Vagina (tissue), 2 donors: ENCODE results near the gene NDUFV2. TPM values are rescaled to one million over a fixed set of nuclear protein-coding genes. Genes with fewer than 3 reads are reported as not detected.

ENCODE experiments used
- DNase-seq, 2 donors: peaks; one replicate each; pipeline ENCODE4 v3.0.0-alpha.2; 2017; ENCODE audit errors: extremely low spot score in 2 of 2
- H3K27ac ChIP-seq: fragments of 200-600 bp; sonication (generic); one replicate; pipeline ENCODE4 v1.5.1; 2019
- H3K27me3 ChIP-seq: fragments of 200-600 bp; sonication (generic); one replicate; pipeline ENCODE4 v1.5.1; 2019
- H3K36me3 ChIP-seq, 2 donors: fragments of 200-600 bp; sonication (generic); one replicate each; pipeline ENCODE4 v1.5.1; 2017 to 2019
- H3K4me1 ChIP-seq: fragments of 200-600 bp; sonication (generic); one replicate; pipeline ENCODE4 v1.5.1; 2019
- H3K4me3 ChIP-seq, 2 donors: fragments of 200-600 bp; sonication (generic); 1 replicate in 1 of 2; 2 replicates in 1 of 2; pipeline ENCODE4 v1.5.1; 2016 to 2019
- H3K9me3 ChIP-seq: fragments of 200-600 bp; sonication (generic); one replicate; pipeline ENCODE4 v1.5.1; 2019
- POLR2A ChIP-seq, 2 donors: fragments of 450-650 bp; IDR thresholded peaks; one replicate each; pipeline ENCODE4 v1.6.1; 2017; ENCODE audit warnings: antibody characterized with exemption in 2 of 2, mild to moderate bottlenecking in 2 of 2, moderate library complexity in 2 of 2
- POLR2AphosphoS5 ChIP-seq, 2 donors: sonication (generic); formaldehyde crosslinking; IDR thresholded peaks; one replicate each; pipeline ENCODE4 v1.9.0; 2017; ENCODE audit warnings: antibody characterized with exemption in 2 of 2, mild to moderate bottlenecking in 2 of 2, low read depth in 1 of 2; ENCODE audit not compliant: insufficient read depth in 1 of 2
- intact Hi-C: fragments of 100-400 bp; cut with DNase I; formaldehyde crosslinking; loops from one replicate; pipeline ENCODE4 v1.15.1; 2023
- total RNA-seq: library from RNA; depleted of rRNA; stranded (reverse); fragments of >200 nt; gene quantifications from one replicate; pipeline ENCODE4 v1.2.3, GENCODE V29; 2016
- TF ChIP-seq, protein P1 (sequence below), 3 experiments: fragments of 450-650 bp in 2 of 3; fragments of 200-600 bp in 1 of 3; sonication (generic) in 1 of 3; IDR thresholded peaks; one replicate each; pipeline ENCODE4 v1.5.1; 2017 to 2019; ENCODE audit warnings: antibody characterized with exemption in 3 of 3, mild to moderate bottlenecking in 2 of 3, moderate library complexity in 2 of 3

The NDUFV2 gene
- total RNA-seq, 1 donor from 2014 or later: 75.1 TPM

DNA sequence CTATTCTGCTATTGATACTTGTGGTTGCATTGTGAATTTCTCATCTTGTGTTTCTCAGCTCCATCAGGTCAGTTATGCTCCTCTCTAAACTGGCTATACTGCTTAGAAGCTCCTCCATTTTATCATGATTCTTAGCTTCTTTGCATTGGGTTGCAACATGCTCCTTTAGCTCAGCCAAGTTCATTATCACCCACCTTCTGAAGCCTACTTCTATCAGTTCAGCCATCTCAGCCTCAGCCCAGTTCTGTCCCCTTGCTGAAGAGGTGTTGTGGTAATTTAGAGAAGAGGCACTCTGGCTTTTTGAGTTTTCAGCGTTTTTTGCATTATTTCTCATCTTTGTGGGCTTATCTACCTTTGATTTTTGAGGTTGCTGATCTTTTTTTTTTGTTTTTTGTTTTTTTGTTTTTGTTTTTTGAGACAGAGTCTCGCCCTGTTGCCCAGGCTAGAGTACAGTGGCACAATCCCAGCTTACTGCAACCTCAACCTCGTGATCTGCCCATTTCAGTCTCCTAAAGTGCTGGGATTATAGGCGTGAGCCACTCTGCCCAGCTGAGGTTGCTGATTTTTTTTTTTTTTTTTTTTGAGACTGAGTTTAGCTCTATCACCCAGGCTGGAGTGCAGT lies 70.1 kb downstream of the NDUFV2 start:
- Histone ChIP-seq H3K36me3 (no peaks in the 10 kb centered on the region), H3K27me3 (no peaks in the 10 kb centered on the region), H3K4me1 (peaks cover 29% of the 10 kb centered on the region), H3K4me3 (no peak overlapping the region), H3K27ac (no peak overlapping the region), H3K9me3 (no peaks in the 10 kb centered on the region)
- no peak for DNase-seq
- TF ChIP-seq POLR2AphosphoS5 (IDR thresholded peaks at IDR 0.05; ENCODE audit: insufficient read depth in 1 of 2, low read depth in 1 of 2) (no peak), POLR2A (IDR thresholded peaks at IDR 0.05) (no peak)
- TF ChIP-seq, protein P1, sequence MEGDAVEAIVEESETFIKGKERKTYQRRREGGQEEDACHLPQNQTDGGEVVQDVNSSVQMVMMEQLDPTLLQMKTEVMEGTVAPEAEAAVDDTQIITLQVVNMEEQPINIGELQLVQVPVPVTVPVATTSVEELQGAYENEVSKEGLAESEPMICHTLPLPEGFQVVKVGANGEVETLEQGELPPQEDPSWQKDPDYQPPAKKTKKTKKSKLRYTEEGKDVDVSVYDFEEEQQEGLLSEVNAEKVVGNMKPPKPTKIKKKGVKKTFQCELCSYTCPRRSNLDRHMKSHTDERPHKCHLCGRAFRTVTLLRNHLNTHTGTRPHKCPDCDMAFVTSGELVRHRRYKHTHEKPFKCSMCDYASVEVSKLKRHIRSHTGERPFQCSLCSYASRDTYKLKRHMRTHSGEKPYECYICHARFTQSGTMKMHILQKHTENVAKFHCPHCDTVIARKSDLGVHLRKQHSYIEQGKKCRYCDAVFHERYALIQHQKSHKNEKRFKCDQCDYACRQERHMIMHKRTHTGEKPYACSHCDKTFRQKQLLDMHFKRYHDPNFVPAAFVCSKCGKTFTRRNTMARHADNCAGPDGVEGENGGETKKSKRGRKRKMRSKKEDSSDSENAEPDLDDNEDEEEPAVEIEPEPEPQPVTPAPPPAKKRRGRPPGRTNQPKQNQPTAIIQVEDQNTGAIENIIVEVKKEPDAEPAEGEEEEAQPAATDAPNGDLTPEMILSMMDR (IDR thresholded peaks at IDR 0.05): no peak
- intact Hi-C loops: no loop called here

GRCh38 chr18:9173770-9174233 lies 71.3 kb downstream of the NDUFV2 start:
- Histone ChIP-seq H3K9me3 (no peaks in the 10 kb centered on the region), H3K36me3 (no peaks in the 10 kb centered on the region), H3K27me3 (no peaks in the 10 kb centered on the region), H3K4me3 (no peak overlapping the region), H3K27ac (no peak overlapping the region), H3K4me1 (peaks cover 36% of the 10 kb centered on the region)
- TF ChIP-seq POLR2A (IDR thresholded peaks at IDR 0.05) (no peak), POLR2AphosphoS5 (IDR thresholded peaks at IDR 0.05; ENCODE audit: insufficient read depth in 1 of 2, low read depth in 1 of 2) (no peak)
- TF ChIP-seq, protein P1 (IDR thresholded peaks at IDR 0.05): no peak
- no peak for DNase-seq
- intact Hi-C loops: no loop called here

DNA sequence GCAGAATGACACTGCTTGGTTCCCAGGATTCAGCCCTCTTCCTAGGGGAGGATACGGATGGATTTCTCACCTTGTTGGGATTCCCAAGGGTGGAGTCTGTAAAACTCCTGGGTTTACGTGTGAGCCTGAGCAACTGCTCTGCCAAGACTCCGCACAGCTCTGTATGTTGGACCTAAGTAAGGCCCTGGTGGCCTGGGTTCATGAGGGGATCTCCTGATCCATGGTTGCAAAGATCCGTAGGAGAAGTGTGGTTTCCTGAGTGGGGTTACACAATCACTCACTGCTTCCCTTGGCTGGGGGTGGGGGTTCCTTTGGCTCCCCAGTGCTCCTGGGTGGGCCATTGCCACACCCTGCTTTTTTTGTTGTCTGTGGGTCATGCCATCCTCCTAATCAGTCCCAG lies 71.8 kb downstream of the NDUFV2 start:
- Histone ChIP-seq H3K4me1 (peaks cover 37% of the 10 kb centered on the region), H3K27ac (no peak overlapping the region), H3K36me3 (no peaks in the 10 kb centered on the region), H3K9me3 (no peaks in the 10 kb centered on the region), H3K27me3 (no peaks in the 10 kb centered on the region), H3K4me3 (no peak overlapping the region)
- DNase-seq: no peak
- intact Hi-C loops: no loop called here
- TF ChIP-seq, protein P1 (IDR thresholded peaks at IDR 0.05): no peak
- TF ChIP-seq POLR2AphosphoS5 (IDR thresholded peaks at IDR 0.05; ENCODE audit: insufficient read depth in 1 of 2, low read depth in 1 of 2): no peak
- TF ChIP-seq POLR2A (IDR thresholded peaks at IDR 0.05): no peak

GRCh38 chr18:9175115-9175514 lies 72.6 kb downstream of the NDUFV2 start:
- TF ChIP-seq POLR2A (IDR thresholded peaks at IDR 0.05) (no peak), POLR2AphosphoS5 (IDR thresholded peaks at IDR 0.05; ENCODE audit: insufficient read depth in 1 of 2, low read depth in 1 of 2) (no peak)
- TF ChIP-seq, protein P1 (IDR thresholded peaks at IDR 0.05): no peak
- Histone ChIP-seq H3K4me1 (peaks cover 44% of the 10 kb centered on the region), H3K27me3 (no peaks in the 10 kb centered on the region)

GRCh38 chr18:9177031-9177430 lies 74.5 kb downstream of the NDUFV2 start:
- TF ChIP-seq POLR2AphosphoS5 (IDR thresholded peaks at IDR 0.05; ENCODE audit: insufficient read depth in 1 of 2, low read depth in 1 of 2) (no peak), POLR2A (IDR thresholded peaks at IDR 0.05) (no peak)
- TF ChIP-seq, protein P1 (IDR thresholded peaks at IDR 0.05): no peak
- Histone ChIP-seq H3K4me3 (no peak overlapping the region), H3K27ac (no peak overlapping the region), H3K4me1 (peaks cover 48% of the 10 kb centered on the region), H3K9me3 (no peaks in the 10 kb centered on the region), H3K27me3 (no peaks in the 10 kb centered on the region), H3K36me3 (no peaks in the 10 kb centered on the region)
- DNase-seq: no peak
- intact Hi-C loops: no loop called here

More at GRCh38 chr18:9175115-9175514, 72.6 kb downstream of the NDUFV2 start:
- Histone ChIP-seq H3K36me3 (no peaks in the 10 kb centered on the region), H3K27ac (no peak overlapping the region), H3K9me3 (no peaks in the 10 kb centered on the region), H3K4me3 (no peak overlapping the region)
- intact Hi-C loops: no loop called here
- DNase-seq: no peak
